Gastrocnemius medialis (tissue), 4 donors: ENCODE measurements around the gene MLIP.

ENCODE experiments used
- POLR2A ChIP-seq, 2 donors: fragments of 450-650 bp; IDR thresholded peaks; one replicate each; pipeline ENCODE4 v1.6.1; 2017; ENCODE audit warnings: antibody characterized with exemption in 2 of 2, mild to moderate bottlenecking in 2 of 2, moderate library complexity in 2 of 2
- TF ChIP-seq, protein P1 (sequence below), 5 experiments: fragments of 450-650 bp in 3 of 5; fragments of 200-600 bp in 2 of 5; sonication (generic) in 2 of 5; IDR thresholded peaks in 4 of 5; conservative IDR thresholded peaks in 1 of 5; 1 replicate in 4 of 5; 2 replicates in 1 of 5; pipeline ENCODE4 v1.5.1; 2016 to 2019; ENCODE audit warnings: antibody characterized with exemption in 5 of 5, mild to moderate bottlenecking in 3 of 5, moderate library complexity in 3 of 5

DNA sequence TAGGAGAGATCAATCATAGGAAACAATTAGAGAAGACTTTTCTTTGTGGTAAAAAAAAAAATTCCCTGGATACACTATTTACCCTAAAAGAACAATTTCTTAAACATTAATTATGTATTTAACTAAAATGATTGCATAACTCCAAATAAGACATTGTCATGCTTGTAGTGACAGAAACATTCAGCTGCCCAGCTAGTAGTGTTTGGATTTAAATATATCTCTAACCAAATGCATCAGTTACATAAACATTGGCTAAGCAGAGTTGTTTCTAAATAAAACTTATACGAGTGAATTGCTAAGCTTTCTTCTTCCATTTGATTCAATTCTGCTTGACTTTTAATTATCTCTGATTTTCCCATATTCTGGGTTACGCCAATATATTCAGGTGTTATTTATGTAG, 23.7 kb downstream of the MLIP start:
- TF ChIP-seq, protein P1, sequence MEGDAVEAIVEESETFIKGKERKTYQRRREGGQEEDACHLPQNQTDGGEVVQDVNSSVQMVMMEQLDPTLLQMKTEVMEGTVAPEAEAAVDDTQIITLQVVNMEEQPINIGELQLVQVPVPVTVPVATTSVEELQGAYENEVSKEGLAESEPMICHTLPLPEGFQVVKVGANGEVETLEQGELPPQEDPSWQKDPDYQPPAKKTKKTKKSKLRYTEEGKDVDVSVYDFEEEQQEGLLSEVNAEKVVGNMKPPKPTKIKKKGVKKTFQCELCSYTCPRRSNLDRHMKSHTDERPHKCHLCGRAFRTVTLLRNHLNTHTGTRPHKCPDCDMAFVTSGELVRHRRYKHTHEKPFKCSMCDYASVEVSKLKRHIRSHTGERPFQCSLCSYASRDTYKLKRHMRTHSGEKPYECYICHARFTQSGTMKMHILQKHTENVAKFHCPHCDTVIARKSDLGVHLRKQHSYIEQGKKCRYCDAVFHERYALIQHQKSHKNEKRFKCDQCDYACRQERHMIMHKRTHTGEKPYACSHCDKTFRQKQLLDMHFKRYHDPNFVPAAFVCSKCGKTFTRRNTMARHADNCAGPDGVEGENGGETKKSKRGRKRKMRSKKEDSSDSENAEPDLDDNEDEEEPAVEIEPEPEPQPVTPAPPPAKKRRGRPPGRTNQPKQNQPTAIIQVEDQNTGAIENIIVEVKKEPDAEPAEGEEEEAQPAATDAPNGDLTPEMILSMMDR (IDR thresholded peaks at IDR 0.05 in 4 of 5, conservative IDR thresholded peaks at IDR 0.05 in 1 of 5) = no peak
- no peak for TF ChIP-seq POLR2A (IDR thresholded peaks at IDR 0.05)
